Ishikawa (cell line): Measurements from ENCODE around the gene CDCA7.

Source experiments
- CEBPB ChIP-seq: IDR thresholded peaks from 2 replicates; pipeline ENCODE4 v1.6.1; 2012
- CREB1 ChIP-seq: IDR thresholded peaks from 2 replicates; pipeline ENCODE4 v1.6.1; 2012; ENCODE audit warnings: low read depth
- EGR1 ChIP-seq: IDR thresholded peaks from 2 replicates; pipeline ENCODE4 v1.6.1; 2012
- EP300 ChIP-seq: IDR thresholded peaks from 2 replicates; pipeline ENCODE4 v1.6.1; 2012; ENCODE audit warnings: borderline replicate concordance
- FOXM1 ChIP-seq: IDR thresholded peaks from 2 replicates; pipeline ENCODE4 v1.6.1; 2012; ENCODE audit warnings: low read depth, borderline replicate concordance
- NFIC ChIP-seq: IDR thresholded peaks from 2 replicates; pipeline ENCODE4 v1.6.1; 2012
- RAD21 ChIP-seq: IDR thresholded peaks from 2 replicates; pipeline ENCODE4 v1.6.1; 2012; ENCODE audit warnings: low read depth
- TAF1 ChIP-seq: IDR thresholded peaks from 2 replicates; pipeline ENCODE4 v1.6.1; 2012; ENCODE audit warnings: low read depth, mild to moderate bottlenecking
- TCF12 ChIP-seq: IDR thresholded peaks from 2 replicates; pipeline ENCODE4 v1.6.1; 2012; ENCODE audit warnings: low read depth
- TEAD4 ChIP-seq: IDR thresholded peaks from 2 replicates; pipeline ENCODE4 v1.6.1; 2012
- YY1 ChIP-seq: IDR thresholded peaks from 2 replicates; pipeline ENCODE4 v1.6.1; 2012; ENCODE audit warnings: low read depth
- ZBTB7A ChIP-seq: IDR thresholded peaks from 2 replicates; pipeline ENCODE4 v1.6.1; 2012; ENCODE audit warnings: low read depth
- TF ChIP-seq, protein P1 (sequence below): IDR thresholded peaks from 2 replicates; pipeline ENCODE4 v1.6.1; 2012
- TF ChIP-seq, protein P2 (sequence below): IDR thresholded peaks from 2 replicates; pipeline ENCODE4 v1.6.1; 2012
- TF ChIP-seq, protein P3 (sequence below): IDR thresholded peaks from 2 replicates; pipeline ENCODE4 v1.6.1; 2012; ENCODE audit warnings: low read depth, mild to moderate bottlenecking

Gene CDCA7

DNA sequence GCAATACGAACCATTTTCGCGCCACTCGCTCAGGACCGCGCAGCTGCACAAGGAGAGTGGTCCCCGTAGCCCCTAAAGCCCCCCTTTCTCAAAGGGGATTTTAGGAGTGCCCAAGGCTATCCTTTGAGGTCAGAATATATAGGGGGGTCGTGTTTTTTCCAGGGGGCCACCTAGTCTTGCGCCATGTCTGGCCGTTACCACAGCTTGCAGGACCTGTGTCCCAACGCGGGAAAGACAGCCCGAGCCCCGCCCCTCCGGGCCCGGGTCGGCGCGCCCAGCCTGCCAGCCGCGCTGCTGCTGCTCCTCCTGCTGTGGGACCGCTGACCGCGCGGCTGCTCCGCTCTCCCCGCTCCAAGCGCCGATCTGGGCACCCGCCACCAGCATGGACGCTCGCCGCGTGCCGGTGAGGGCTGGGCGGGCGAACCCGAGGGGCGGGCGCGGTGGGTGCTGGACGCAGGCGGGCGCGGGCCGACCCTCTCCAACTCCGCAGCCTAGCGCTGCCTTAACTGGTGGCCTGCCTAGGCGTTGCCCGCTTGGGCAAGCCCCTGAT is at the start of gene CDCA7:
TSS of gene CDCA7 (plus strand) at position 291 of the 550 bp plus-strand sequence. CDS start at position 383, 92 bp downstream.
- TF ChIP-seq, protein P1, sequence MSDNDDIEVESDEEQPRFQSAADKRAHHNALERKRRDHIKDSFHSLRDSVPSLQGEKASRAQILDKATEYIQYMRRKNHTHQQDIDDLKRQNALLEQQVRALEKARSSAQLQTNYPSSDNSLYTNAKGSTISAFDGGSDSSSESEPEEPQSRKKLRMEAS: peak; percentile 87
- peak; percentile 72; the same call in 1 of the 2 replicates for TF ChIP-seq ZBTB7A
- TF ChIP-seq CREB1: no peak
- no peak for TF ChIP-seq FOXM1
- TF ChIP-seq, protein P2, sequence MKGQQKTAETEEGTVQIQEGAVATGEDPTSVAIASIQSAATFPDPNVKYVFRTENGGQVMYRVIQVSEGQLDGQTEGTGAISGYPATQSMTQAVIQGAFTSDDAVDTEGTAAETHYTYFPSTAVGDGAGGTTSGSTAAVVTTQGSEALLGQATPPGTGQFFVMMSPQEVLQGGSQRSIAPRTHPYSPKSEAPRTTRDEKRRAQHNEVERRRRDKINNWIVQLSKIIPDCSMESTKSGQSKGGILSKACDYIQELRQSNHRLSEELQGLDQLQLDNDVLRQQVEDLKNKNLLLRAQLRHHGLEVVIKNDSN: no peak
- no peak for TF ChIP-seq EP300
- no peak for TF ChIP-seq RAD21
- 0 out of 2 replicates have a peak, but pooled peaks have one; percentile 3 for TF ChIP-seq EGR1
- peak; percentile 49; the same call in 1 of the 2 replicates for TF ChIP-seq TAF1
- TF ChIP-seq, protein P3, sequence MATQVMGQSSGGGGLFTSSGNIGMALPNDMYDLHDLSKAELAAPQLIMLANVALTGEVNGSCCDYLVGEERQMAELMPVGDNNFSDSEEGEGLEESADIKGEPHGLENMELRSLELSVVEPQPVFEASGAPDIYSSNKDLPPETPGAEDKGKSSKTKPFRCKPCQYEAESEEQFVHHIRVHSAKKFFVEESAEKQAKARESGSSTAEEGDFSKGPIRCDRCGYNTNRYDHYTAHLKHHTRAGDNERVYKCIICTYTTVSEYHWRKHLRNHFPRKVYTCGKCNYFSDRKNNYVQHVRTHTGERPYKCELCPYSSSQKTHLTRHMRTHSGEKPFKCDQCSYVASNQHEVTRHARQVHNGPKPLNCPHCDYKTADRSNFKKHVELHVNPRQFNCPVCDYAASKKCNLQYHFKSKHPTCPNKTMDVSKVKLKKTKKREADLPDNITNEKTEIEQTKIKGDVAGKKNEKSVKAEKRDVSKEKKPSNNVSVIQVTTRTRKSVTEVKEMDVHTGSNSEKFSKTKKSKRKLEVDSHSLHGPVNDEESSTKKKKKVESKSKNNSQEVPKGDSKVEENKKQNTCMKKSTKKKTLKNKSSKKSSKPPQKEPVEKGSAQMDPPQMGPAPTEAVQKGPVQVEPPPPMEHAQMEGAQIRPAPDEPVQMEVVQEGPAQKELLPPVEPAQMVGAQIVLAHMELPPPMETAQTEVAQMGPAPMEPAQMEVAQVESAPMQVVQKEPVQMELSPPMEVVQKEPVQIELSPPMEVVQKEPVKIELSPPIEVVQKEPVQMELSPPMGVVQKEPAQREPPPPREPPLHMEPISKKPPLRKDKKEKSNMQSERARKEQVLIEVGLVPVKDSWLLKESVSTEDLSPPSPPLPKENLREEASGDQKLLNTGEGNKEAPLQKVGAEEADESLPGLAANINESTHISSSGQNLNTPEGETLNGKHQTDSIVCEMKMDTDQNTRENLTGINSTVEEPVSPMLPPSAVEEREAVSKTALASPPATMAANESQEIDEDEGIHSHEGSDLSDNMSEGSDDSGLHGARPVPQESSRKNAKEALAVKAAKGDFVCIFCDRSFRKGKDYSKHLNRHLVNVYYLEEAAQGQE: no peak
- peak; percentile 65 for TF ChIP-seq YY1
- peak; percentile 33; the same call in 1 of the 2 replicates for TF ChIP-seq TCF12
- no peak; the same call in 1 of the 2 replicates for TF ChIP-seq CEBPB
- no peak for TF ChIP-seq TEAD4
- no peak for TF ChIP-seq NFIC

DNA sequence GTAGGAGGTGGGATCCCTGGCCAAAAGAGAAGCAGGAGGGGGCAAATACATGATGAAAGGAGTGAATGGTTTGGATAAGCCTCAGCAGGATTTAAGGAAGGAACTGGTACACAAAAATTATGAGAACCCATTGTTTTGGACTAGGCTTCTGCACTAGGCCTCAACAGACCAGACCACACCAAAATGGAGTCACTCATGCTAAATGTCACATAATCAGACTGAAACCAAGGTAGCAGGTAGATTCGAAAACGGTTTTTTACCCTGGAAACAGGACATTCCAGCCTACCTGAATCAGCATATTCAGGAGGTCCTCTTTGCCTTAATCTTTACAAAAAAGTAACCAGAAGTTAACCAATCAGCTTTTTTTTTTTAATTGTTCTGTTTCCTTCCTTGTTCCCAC is 49.4 kb upstream of the CDCA7 start:
- TF ChIP-seq FOXM1 (no peak), TEAD4 (no peak), TAF1 (no peak), RAD21 (no peak)

DNA sequence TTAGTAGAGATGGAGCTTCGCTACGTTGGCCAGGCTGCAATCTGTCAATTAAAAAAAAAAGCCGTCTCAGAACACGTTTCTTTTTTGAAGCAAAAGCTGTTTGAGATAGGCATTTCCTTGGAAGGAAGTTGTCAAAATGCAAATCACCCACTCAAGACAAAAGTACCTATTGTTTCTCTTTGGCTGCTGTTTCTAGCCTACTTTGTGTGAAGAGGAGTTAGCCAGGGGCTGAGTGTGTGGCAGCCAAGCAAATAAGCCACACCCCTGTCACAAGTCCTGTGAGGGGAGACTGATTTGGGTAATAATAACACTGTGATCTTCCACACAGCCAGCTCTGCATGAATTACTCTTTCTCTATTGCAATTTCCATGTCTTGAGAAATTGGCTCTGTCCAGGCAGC is 47.4 kb upstream of the CDCA7 start:
- no peak for TF ChIP-seq EGR1
- no peak for TF ChIP-seq CEBPB
- TF ChIP-seq ZBTB7A: no peak
- no peak for TF ChIP-seq NFIC
- TF ChIP-seq, protein P1: no peak
- TF ChIP-seq FOXM1: no peak
- TF ChIP-seq TEAD4: no peak
- no peak for TF ChIP-seq EP300
- no peak for TF ChIP-seq RAD21
- TF ChIP-seq TAF1: no peak
- TF ChIP-seq, protein P3: no peak
- TF ChIP-seq CREB1: no peak
- TF ChIP-seq TCF12: no peak
- TF ChIP-seq, protein P2: no peak
- no peak for TF ChIP-seq YY1

DNA sequence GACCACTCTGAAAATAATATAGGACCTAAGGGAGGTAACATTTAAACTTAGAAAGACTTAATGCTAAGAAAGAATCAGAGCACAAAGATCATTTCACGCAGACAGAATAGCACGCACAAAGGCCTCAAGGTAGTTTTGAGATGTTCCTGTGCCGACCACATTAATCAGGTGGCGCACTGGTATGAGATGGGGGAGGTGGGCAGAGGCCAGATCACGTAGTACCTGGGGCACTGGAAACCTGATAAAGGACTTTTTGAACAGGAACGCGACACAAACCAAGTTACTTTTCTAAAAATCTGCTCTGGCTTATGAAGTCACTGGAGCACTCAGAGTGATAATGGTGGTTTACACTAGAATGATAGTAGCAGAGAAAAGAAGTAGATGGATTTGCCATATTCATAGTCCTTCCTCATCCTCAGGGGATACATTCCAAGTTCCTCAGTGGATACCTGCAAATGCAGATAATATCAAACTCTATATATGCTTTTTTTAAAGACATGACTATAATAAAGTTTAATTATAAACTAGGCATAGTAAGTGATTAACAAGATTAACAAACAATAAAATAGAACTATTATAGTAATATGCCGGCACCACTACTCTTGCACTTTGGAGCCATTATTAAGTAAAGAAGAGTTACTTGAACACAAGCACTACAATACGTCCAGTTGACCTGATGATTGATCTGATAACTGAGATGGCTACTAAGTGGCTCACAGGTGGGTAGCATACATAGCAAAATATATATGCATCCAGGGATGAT is 42.6 kb upstream of the CDCA7 start:
- TF ChIP-seq FOXM1 (no peak), EP300 (no peak), TAF1 (no peak), ZBTB7A (no peak)

DNA sequence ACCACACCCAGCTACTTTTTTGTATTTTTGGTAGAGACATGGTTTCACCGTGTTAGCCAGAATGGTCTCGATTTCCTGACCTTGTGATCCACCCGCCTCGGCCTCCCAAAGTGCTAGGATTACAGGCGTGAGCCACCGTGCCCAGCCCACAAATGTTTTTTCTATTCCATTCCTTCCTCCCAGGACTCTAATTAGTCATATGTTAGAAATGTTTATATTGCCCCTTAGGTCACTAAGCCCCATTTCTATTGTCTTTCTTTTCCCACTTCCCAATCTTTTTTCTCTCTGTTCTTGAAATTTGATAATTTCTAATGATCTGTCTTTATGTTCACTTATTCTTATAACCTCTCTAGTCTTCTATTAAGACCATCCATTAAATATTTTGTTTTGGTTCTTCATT is 31.3 kb upstream of the CDCA7 start:
- TF ChIP-seq TCF12 (no peak), FOXM1 (no peak), YY1 (no peak), EGR1 (no peak), TAF1 (no peak), NFIC (no peak), ZBTB7A (no peak), TEAD4 (no peak)
- TF ChIP-seq, protein P1: no peak
- TF ChIP-seq, protein P3: no peak
- TF ChIP-seq, protein P2: no peak
